Subcutaneous adipose tissue (tissue), 4 donors: ENCODE measurements around the gene RBMS3. TPM values are rescaled to one million over a fixed set of nuclear protein-coding genes. Genes with fewer than 3 reads are reported as not detected.

Experiments
- total RNA-seq, 4 donors: library from RNA; depleted of rRNA; stranded (reverse); fragments of >200 nt; gene quantifications; one replicate each; pipeline ENCODE4 v1.1.0, GENCODE V29; 2016
- TF ChIP-seq, protein P1 (sequence below): fragments of 450-650 bp; IDR thresholded peaks from one replicate; pipeline ENCODE4 v1.5.1; 2016; ENCODE audit warnings: low read depth, mild to moderate bottlenecking, control low read depth, antibody characterized with exemption, moderate library complexity

The RBMS3 gene
- total RNA-seq, 4 donors from 2014 or later = 98.6 to 171 (median 117) TPM

DNA sequence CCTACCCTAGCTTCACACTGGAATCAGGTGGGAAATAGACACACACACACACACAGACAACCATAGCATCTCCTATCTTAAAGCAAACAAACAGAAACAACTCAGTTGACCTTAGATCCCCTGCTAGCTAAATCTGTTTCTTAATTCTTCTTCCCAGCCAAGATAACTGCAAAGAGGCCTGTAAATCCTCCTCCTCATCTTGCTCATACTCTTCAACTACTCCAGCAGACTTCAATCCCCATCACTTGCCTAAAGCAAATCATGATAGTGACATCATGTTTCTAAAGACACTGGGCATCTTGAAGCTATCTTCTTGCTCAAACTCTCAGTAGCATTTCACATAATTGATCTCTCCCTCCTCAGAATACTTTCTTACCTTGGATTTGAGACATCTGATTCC is 303.0 kb downstream of the RBMS3 start:
- TF ChIP-seq, protein P1, sequence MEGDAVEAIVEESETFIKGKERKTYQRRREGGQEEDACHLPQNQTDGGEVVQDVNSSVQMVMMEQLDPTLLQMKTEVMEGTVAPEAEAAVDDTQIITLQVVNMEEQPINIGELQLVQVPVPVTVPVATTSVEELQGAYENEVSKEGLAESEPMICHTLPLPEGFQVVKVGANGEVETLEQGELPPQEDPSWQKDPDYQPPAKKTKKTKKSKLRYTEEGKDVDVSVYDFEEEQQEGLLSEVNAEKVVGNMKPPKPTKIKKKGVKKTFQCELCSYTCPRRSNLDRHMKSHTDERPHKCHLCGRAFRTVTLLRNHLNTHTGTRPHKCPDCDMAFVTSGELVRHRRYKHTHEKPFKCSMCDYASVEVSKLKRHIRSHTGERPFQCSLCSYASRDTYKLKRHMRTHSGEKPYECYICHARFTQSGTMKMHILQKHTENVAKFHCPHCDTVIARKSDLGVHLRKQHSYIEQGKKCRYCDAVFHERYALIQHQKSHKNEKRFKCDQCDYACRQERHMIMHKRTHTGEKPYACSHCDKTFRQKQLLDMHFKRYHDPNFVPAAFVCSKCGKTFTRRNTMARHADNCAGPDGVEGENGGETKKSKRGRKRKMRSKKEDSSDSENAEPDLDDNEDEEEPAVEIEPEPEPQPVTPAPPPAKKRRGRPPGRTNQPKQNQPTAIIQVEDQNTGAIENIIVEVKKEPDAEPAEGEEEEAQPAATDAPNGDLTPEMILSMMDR = no peak

DNA sequence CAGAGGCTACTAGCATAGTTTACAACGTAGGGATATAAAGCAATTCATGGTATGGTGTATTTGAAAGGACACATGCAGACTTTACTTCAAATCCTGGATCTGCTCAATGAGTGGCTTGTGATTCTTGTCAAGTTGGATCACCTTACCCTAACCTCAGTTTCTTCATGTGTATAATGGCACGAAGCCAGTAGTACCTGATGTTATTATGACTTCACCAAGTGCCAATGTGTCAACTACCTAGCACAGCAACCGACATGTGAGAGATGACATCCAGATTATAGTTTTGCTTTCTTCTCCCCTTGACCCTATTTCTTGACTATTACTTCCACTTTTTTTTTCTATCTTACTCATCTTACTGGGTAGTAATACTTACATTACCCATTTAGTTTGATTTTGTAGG is 304.5 kb downstream of the RBMS3 start:
- TF ChIP-seq, protein P1 = no peak

DNA sequence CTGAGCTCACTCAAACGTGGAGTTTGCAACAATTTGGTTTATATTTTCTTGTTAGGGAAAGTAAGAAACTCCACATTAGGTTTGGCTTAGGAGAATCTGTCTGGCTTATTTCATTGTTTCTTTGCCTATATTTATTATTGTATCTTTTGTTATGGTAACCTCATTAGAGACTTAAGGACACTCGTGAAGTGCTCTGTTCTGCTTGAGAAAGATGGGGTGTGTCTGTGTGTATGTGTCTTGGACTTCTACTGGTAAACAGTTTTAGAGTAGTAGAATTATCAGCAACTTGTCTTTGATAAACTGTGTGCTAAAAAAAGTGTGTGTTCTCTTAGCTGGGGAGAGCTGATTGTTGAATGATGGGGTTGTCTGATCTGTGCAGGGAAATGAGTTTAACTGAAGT is 306.5 kb downstream of the RBMS3 start:
- TF ChIP-seq, protein P1 = no peak

DNA sequence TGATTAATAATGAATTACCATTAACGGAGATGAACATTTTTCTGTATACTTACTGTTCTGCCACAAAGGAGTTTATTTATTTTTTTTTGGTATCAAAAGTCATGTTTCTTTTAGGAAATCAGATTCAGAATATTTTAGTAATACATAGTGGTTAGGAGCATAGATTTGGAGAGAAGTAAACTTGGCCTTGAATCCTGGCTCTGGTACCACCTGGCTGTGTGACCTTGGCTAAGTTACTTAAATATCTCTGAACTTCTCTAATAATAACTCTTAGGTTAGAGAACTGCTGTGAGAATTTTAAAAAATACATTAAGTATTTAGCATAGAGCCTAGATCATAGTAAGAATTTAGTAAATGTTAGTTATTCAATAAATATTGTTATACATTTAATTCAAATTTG is 309.1 kb downstream of the RBMS3 start:
- TF ChIP-seq, protein P1 = no peak

DNA sequence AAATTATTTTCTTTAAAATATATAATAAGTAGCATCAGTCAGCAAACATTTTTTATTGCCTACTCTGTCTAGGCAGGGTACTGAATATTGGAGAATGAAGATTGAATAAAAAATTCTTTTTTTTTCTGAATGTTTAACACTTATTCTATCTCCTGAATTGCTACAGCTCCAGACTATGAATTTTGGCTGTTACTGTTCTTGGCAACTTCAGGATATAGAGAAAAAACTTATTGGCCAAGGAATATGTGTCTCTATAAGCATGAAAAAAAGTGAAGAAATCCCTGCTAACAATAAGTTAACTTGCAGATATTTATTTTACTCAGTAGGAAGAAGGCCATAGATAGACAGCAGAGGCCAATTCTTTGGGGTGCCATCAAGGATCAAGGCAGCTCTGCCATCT is 309.6 kb downstream of the RBMS3 start:
- TF ChIP-seq, protein P1 = no peak

DNA sequence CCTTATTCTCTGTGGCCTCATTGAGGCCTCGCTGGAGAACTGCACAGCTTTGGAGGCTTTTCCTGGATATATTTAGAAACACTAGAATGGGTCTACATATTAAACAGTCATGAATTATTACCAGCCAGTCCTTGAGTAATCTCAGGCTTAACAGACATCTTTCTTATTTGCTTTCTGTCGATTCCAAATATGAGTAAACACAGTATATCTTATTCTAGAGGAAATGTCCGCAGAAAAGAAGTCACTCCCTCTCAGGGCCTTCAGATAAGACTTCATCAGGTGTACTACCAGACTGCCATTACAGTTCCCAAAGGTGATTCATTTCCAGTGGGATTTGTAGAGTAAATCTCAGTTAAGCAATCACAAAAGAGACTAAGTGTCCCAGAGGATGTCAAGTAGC is 310.7 kb downstream of the RBMS3 start:
- TF ChIP-seq, protein P1 = no peak

DNA sequence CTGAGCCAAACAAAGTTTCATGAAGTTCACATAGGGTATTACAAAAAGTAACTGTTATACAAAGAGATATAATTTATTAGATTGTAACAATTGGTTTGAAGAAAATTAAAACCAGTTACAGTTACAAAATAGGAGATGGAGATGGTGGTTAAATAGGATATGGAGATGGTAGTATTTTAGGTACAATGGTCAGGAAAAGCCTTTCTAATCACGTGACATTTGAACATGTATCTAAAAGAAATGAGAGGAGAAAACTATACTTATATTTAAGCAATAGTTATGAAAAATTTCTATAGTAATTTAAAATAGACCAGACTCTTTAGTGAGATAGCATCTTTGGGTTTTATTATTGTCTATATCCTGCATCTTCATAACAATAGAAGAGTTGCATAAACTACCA is 312.9 kb downstream of the RBMS3 start:
- TF ChIP-seq, protein P1 = no peak
